HG03457 (cell line): ENCODE data around the gene ACAD8.
"Not testable (repeated sequence)": the region's sequence is repeated elsewhere in the genome, so short reads cannot be mapped to it uniquely, and the experiment has no call there.

Experiments used
- ATAC-seq: cut with Tn5 transposase; IDR thresholded peaks from one replicate; pipeline ENCODE4 v1.9.1; 2021; ENCODE audit warnings: moderate number of reproducible peaks; ENCODE audit not compliant: unreplicated experiment

The ACAD8 gene

DNA sequence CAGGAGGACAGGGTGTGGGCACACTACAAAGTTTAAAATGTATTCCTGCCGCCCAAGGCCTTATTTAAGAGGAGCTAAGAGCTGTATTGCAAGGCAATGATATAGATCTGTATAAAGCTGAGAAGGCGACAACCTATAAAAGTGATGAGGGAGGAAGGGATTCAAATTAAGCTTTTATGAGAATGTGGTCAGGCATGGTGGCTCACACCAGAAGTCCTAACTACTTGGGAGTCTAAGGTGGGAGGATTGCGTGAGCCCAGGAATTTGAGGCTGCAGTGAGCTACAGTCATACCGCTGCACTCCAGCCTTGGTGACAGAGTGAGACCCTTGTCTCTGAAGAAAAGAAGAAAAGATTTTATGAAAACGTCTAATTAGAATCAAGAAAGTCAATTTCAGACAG lies 13.1 kb downstream of the ACAD8 start:
- no peak for ATAC-seq

DNA sequence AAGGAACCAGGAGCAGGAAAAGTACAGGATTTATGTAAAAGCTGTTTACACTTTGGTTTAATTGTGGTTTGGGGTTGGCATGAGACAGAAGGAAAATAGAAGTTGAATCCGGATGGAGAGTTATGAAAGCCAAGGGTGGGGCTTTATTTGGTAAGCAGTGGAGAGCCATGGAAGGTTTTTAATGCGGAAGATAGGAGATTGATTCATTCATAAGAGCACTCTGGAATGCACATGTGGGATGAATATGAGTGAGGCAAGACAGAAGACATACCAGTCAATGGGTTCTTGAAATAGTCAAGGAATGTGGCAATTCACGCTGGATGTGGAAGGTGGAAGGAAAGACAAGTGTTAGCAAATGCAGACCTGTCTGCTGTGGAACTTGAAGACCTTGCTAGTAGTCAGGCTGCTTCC lies 13.5 kb downstream of the ACAD8 start:
- ATAC-seq = no peak

DNA sequence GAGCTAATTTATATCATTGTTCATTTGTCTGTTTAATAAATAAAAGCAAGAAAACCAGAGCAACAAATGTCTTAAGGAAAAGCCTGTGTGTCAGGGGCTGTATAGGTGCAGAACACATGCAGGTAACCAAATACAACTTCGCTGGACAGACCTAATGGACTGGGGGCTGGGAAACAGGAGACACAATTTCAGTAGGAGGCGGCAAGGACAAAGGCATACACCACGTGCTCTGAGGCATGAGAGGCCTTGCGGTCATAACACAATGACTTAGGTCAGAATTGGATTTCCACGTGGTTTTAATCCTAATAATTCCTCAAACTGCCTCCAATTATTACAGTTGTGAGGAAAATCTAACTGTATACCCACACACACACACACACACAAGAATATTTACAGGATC lies 14.1 kb downstream of the ACAD8 start:
- ATAC-seq = no peak

DNA sequence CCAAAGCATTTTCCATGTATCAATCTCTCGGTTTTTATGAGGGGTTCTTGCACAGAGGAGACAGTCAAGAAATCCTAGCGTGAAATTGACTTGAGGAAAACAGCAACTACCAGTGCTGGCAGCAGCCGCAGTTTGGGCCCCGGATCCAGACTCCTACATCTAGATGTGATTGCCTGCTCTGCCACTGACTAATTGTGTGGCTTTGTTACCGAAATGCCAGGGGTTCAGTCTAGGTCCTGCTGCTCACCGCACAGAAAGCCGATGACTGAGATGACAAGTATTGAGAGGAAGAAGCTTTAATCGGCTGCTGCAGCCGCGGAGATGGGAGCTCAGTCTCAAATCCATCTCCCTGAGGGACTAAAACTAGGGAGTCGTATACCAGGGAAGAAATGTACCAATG lies 14.6 kb downstream of the ACAD8 start:
- no peak for ATAC-seq

DNA sequence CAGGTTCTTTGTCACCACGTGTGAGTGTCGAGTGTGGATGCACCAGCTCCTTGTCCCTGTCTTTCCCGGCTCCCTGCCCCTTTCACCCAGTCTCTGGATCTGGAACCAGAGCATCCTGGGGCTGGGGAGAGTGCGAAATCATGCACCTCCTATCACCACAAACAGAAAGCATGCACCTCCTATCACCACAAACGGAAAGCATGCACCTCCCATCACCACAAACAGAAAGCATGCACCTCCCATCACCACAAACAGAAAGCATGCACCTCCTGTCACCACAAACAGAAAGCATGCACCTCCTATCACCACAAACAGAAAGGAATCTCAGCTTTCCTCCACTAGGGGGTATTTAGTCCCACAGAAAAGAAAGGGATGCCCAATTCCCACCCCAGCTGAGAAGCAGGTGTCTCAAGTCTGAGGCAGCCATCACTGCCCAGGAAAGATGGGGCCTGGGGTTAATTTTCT lies 16.9 kb downstream of the ACAD8 start:
- no peak for ATAC-seq

DNA sequence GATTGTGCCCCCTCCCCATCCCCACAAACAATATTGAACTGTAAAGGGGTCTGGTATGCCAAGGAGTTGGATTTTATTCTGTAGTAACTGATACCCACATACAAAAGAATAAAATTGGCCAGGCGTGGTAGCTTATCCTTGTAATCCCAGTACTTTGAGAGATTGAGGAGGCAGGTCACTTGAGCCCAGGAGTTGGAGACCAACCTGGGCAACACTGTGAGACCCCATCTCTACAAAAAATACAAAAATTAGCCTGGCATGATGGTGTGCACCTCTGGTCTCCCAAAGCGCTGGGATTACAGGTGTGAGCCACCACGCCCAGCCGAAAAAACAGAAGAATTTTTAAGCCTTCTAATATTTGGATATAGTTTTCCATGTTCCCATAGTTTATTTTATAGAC lies 18.6 kb downstream of the ACAD8 start:
- ATAC-seq = no peak

DNA sequence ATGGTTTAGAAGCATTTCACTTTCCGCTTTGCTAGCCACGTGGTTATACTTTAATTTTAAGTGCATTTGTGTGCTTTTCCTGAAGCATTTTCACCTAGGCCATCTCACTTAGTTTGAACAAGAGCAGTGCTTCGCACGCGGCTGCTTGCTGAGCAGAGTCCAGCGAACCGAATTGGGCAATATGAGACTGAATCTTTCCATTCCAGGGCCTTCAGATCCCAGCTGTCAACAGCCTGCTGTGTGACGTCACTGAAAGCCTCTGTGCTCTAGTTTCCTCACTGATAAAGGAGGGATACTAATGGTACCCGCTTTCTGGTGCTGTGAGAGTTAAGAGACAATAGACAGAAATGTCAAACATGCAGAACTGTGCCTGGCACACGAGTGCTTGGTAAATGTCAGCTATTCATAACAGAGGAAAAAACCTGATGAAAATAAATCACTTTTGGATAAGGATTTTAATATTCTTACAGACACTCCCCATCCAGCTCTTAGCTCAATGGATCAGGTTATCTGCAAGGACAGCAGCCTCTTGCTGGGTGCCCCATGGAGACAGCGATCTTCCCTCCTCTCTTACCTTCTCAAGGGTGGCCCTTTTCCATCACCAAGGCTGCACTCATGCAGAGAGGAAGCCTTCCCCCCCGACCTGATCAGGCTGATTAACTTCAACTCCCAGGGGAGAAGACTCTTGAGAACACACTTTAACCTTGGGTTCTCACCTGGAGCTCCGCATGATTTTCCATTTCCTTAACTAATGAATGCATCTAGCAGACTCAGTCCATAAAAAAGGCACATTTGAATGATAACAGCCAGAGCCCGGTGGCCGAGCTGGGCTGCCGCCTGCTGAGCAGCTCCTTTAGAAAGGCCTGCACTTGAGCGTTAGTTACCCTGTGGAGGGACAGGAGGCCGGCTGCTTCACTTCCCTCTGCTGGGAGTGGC lies 19.3 kb downstream of the ACAD8 start:
- no peak for ATAC-seq

DNA sequence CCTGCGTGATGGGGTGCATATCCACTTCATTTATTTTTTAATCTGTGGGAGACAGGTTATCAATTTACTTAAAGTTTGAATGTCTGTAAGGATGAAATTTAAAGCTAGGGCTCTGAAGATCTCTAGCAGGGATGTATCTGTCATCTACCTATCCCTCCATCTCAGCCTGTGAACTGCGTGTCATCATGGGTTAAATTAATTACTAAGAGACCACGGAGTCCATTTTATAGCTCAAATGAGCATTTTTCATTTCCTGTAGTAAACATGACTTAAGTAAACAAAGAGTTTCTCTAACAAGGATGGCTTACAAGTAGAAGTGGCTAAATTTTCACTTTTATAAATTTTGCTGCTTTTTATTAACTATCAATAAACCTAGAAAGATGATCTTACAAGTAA lies 19.9 kb downstream of the ACAD8 start:
- ATAC-seq = no peak

DNA sequence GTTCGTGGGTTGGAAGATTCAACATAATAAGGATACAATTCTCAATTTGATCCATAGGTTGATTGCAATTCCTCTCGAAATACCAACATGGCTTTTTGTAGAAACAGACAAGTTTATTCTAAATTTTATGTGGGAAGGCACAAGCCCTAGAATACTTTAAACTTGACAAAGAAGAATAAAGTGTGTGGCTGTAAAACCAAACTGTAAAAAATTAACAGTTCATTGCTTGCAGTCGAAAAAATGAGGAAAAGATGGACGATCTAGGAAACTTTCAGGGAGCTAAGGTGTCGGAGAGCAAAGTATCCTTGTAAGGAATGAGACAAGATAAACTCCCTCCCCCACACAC lies 21.8 kb downstream of the ACAD8 start:
- no peak for ATAC-seq

DNA sequence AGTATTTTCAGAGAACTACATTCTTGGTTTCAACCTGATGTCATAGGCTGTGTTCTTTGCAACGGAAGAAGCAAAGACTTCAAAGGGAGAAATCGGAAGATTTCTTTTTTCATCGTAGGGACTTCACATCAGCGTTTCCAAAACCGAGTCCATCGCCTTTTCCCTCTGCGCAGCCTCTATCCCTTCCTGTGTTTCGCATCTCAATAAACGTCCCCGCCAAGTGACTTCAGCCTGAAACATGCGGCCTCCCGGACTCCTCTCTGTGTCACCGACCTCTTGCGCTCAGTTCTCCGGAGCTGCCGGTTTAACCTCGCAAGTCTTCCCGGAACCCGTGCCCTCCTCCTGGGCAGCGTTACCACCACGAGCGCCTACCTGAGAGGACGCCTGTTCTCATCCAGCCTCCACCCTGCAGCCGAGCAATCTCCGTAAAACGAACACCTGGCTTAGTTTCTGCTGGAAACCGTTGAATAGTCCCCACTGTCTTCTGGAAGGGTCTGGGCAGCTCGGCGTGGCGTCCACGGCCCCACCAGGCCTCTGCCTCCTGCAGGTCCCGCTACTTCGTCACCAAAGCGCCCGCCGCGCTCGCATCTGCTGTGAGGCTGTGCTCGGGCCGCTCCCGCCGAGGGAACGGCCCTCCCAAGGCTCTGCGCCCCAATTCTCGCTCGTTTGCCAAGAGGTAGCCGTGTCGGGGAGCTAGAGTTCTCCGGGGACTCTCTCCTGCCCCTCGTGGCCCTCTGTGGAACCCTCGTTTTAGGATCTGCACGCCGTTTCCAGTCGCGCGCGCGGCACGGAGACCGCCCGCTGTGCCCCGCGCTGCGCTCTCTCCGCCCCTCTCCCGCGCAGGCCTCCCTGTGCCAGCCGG lies 22.4 kb downstream of the ACAD8 start, which contains the start of gene GLB1L3:
GLB1L3 (plus strand) TSS at position 846 of the 862 bp plus-strand sequence. CDS start 362 bp downstream, outside the sequence.
- ATAC-seq = peak; percentile 85

DNA sequence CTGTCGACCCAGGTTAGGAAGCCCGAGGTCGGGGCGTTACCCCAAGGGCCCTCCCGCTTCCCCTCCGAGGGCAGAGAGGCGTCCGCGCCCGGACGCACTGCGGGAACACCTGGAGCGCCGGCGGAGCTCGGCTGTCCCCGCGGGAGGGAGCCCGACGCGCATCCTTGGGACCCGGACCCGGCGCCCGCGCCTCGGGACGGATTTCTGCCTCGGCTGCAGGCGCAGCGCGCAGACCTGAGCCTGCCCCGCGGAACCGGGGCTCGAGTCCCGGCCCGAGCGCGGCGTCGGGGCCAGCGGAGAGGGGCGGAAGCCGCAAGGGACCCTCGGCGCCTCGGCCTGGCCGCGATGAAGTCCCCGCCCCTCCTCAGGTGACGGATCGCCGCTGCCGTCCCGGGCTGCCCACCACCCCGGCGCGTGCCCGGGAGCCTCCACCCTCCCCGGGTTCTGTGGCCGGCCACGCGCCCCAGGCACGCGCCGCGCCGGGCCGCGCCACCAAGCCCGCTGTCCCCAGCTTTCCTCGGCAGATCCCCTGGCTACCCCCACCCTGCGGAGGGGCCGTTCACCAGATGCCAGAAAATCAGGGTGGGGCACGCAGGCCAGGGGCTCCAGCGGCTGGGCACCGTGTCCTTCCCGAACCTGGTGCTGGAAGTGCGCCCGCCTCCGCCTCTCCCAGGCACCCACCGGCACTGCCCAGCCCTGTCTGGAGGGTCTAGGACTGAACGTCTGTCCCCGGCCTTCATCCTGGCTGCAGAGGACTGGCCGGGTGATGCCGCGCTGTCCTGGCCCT lies 23.2 kb downstream of the ACAD8 start:
- peak; percentile 21 for ATAC-seq

DNA sequence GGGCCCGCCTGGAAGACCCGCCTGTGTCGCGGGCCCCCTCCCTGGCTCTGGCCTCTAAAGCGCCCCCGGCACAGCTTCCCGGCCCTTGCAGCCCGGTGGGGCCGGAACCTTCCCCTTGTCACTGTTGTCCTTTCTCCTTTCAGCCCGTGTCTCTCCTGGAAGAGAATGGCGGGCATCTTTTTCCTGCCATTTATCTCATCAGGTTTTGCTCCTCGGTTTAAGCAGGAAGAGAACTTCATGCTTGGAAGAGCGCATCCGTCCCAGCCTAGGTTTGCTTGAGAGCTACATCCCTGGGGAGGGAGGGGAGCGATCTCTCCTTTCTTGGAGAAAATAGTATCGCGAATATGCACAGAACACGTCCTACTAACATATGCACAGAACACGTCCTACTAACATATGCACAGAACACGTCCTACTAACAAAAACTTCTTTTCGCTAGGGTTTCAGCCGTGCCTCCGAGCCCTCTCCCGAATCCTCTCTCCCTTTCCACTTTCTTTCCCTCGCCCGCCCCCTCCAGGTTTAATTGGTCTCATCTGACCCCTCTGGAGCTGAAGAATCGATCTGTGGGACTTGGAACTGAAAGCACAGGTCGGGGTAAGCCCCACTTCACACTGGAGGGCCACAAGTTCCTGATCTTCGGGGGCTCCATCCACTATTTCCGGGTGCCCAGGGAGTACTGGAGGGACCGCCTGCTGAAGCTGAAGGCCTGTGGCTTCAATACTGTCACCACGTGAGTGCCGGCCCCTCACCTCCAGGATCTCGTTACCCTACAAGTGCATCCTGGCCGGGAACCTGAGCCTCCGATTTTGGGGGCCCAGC lies 24.0 kb downstream of the ACAD8 start:
- no peak for ATAC-seq

DNA sequence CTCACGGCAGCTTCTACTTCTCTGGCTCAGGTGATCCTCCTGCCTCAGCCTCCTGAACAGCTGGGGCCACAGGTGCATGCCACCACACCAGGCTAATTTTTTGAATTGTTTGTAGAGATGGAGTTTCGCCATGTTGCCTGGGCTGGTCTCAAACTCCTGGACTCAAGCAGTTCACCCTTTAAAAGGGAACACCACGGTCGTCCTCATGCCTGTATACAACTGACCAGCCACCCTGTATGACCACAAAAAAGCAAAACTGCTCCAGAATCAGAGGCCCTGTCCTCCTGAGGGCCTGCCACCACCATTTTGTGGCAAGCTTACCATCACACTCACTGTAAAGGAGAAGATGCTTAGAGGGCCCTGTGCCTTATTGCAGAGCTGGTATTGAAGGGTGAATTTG lies 25.0 kb downstream of the ACAD8 start:
- no peak for ATAC-seq

DNA sequence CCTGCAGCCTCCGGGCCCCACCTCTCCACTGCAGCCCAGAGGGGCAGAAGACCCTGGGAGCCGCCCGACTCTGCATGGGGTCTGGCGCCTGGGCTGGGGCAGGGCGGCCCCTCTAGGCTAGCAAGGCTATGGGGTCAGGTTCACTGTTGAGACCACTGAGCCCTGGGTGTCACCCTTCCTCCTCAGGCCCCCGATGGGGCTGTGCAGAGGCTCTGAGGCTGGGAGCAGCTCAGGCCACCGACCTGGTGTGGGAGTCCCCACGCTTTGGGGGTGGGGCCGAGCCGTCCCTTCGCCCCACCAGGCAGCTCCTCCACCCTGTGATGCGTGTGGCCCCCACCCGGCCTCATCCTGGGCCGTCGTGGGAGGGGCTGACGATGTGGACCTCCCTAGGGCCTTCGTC lies 28.3 kb downstream of the ACAD8 start:
- not testable (repeated sequence) for ATAC-seq

DNA sequence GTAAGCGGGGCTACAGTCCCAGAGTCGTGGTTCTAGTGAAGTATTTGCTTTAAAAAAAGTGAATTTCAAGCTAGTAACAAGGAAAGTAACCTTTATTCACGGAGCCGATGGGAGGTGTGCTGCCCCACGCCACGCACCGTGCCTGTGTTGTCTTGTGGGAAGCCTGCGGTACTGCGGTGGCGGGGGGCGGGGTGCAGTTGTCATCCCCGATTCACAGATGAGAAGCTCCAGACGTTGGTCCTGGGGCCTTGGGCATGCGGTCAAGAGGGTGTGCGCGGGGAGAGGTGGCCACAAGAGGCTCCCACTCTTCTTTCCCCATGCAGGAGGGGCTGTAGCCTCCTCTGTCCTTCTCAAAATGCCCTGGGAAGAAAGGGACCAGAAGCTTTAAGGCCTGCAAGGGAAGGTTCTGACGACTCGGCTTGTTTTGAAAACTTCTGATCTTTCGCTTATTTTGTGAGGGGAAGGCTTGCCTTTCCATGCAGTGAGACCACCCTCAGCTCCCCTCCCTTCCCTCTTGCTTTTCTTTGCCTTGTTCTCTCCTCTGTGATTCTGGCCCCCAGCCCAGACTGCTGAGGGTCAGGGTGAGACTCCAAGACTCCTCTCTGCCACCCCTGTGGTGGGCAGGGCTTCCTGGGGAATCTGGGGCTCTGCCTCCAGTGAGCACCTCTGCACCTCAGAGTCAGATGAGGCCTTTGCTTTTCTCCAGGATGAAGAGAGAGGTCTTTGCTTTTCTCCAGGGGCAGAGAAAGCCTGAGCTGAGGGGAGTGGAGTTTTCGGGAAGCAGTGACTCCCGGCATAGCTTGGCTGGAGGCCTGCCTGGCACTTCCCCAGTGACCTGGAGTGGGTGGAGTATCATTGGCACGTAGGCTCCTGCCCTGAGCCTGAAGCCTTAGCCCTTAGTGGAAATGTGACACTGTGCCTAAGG lies 29.0 kb downstream of the ACAD8 start:
- ATAC-seq = no peak

DNA sequence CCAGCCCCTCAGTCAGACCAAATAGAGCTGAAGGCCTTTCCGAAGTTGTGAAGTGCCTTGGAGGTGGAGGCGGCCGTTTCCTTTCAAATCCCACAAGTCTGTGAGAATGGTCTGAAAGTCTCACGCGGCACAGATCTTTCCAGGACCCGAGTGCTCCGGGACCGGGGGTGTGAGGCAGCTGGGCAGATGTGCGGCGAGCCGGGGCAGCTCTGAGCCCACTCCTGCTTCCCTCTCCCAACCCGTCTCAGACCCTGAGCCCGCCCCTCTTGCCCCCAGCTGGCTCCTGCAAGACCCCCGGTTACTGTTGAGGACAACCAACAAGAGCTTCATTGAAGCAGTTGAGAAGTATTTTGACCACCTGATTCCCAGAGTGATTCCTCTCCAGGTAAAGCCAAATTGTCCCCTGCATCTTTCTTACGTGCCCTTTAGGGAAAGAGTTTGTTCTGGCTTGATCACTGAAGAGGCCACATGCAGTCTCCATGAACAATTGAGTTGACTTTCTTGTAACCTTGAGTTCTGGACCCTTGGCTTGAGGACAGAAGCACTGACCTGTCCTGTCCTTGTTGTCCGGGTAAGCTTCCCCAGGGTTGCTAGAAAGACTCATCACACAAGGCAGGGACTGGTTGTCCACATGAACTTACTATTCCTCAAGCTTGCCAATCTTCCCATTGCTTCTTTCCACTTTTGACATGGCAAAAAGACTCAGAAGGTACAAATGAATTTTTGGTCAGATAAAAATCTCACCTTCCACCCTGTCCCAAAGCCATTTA lies 30.3 kb downstream of the ACAD8 start:
- ATAC-seq = no peak

DNA sequence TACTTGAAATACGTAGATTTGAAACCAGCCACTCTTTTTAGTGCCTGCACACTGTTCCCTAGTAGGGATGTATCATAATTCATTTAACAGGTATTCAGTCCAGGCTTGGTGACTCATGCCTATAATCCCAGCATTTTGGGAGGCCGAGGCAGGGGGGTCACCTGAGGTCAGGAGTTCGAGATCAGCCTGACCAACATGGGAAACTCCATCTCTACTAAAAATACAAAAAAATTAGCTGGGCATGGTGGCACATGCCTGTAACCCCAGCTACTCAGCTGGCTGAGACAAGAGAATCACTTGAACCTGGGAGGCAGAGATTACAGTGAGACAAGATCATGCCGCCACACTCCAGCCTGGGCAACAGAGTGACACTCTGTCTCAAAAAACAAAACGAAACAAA lies 31.0 kb downstream of the ACAD8 start:
- ATAC-seq = not testable (repeated sequence)

DNA sequence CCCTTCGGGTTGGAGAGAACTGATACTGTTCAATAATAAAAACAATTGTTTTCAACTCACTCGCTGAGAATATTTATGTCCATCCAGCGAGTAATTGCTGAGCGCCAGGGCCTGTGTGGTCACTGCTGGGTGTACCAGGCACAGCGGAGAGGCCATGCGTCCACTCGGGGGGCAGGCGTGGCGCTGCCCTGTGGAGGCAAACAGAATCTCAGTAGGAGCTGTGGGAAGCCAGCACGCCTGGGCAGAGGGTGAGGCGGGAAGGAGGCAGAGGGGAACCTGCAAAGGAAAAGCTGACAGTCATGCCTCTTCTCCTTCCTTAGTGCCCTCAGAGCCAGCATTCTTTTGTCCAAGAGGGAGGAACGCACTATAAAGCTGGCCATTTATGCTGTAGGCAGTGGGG lies 34.2 kb downstream of the ACAD8 start:
- ATAC-seq = no peak
